ENCODE measurements around the gene VTI1A.

The VTI1A gene

DNA sequence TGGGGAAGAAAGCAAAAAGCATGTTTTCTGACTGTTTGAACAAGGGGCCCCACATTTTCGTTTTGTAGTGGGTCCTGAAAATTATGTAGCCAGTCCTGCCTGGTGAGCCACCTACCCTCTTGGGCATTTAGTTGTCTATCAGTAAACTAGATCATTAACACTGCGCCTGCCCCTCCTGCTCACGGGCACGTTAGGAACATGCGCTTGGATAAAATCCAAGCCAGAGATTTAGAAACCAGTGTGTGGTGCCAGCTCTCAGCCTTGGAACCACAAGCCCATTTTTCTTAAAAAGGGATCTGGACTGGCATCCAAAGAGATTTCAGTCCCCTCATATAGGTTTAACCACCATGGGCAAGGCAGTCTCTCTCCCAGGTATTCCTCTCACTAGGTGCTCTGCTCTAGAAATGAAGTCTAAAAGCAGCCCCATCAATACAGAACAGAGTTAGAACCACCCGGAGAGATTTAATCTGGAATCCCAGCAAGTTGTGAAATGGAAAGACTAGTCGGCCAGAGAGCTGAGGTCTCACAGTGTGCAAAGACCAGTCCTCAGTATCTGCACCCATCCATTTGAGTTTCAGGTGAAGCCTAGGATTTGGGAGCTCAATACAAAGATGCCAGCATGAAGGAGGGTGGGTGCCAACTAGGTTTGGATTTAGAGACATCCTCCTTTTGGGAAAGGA, 379.1 kb downstream of the VTI1A start:
- Mint-ChIP-seq H3K4me1 (ENCODE audit: low read depth) (no peaks in the 10 kb centered on the region), H3K27me3 (ENCODE audit: low read depth) (no peaks in the 10 kb centered on the region), H3K36me3 (ENCODE audit: low read depth) (no peaks in the 10 kb centered on the region), H3K4me3 (no peak overlapping the region), H3K27ac (no peak overlapping the region), H3K9me3 (no peaks in the 10 kb centered on the region)

DNA sequence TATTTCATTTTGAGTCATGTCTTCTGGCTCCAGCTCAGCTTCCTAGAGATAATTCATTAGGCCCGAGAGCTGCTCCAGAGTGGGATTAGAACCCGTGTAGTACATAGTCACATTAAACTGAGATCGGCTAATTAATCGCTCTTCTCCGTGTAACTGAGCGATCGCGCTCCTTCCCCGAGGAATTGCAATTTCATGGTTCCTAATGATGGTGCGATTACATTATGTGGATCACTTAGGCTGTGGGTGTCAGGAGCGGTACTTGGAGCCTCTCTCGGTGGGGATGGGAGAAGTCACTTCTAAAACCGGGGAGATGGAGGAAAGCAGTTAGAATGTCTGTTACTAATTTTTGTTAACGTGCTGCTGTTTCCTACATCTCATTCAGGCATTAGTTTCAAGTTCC, 380.1 kb downstream of the VTI1A start:
- Mint-ChIP-seq H3K36me3 (ENCODE audit: low read depth) (no peaks in the 10 kb centered on the region), H3K4me3 (no peak overlapping the region), H3K27ac (no peak overlapping the region), H3K9me3 (no peaks in the 10 kb centered on the region), H3K27me3 (ENCODE audit: low read depth) (no peaks in the 10 kb centered on the region), H3K4me1 (ENCODE audit: low read depth) (no peaks in the 10 kb centered on the region)

GRCh38 chr10:112827951-112828350, 380.9 kb downstream of the VTI1A start:
- H3K27me3 Mint-ChIP-seq (ENCODE audit: low read depth), result no peaks in the 10 kb centered on the region
- no peaks in the 10 kb centered on the region for H3K9me3 Mint-ChIP-seq
- no peaks in the 10 kb centered on the region for H3K4me1 Mint-ChIP-seq (ENCODE audit: low read depth)
- no peaks in the 10 kb centered on the region for H3K36me3 Mint-ChIP-seq (ENCODE audit: low read depth)
- no peak overlapping the region for H3K27ac Mint-ChIP-seq
- no peak overlapping the region for H3K4me3 Mint-ChIP-seq

GRCh38 chr10:112831859-112832258, 384.8 kb downstream of the VTI1A start:
- Mint-ChIP-seq H3K27me3 (ENCODE audit: low read depth) (no peaks in the 10 kb centered on the region), H3K4me3 (no peak overlapping the region), H3K27ac (no peak overlapping the region), H3K4me1 (ENCODE audit: low read depth) (no peaks in the 10 kb centered on the region), H3K9me3 (no peaks in the 10 kb centered on the region), H3K36me3 (ENCODE audit: low read depth) (no peaks in the 10 kb centered on the region)

- no peaks in the 10 kb centered on the region for H3K27me3 Mint-ChIP-seq (ENCODE audit: low read depth)
- no peaks in the 10 kb centered on the region for H3K4me1 Mint-ChIP-seq (ENCODE audit: low read depth)
- no peaks in the 10 kb centered on the region for H3K36me3 Mint-ChIP-seq (ENCODE audit: low read depth)
- H3K27ac Mint-ChIP-seq, result no peak overlapping the region
- H3K4me3 Mint-ChIP-seq, result no peak overlapping the region
- H3K9me3 Mint-ChIP-seq, result no peaks in the 10 kb centered on the region
These were observed 385.4 kb downstream of the VTI1A start for GRCh38 chr10:112832361-112832878.

- Mint-ChIP-seq H3K27me3 (ENCODE audit: low read depth) (no peaks in the 10 kb centered on the region), H3K4me3 (no peak overlapping the region), H3K27ac (no peak overlapping the region), H3K36me3 (ENCODE audit: low read depth) (no peaks in the 10 kb centered on the region), H3K9me3 (no peaks in the 10 kb centered on the region), H3K4me1 (ENCODE audit: low read depth) (no peaks in the 10 kb centered on the region)
These were observed 385.9 kb downstream of the VTI1A start for GRCh38 chr10:112832959-112833358.

- Mint-ChIP-seq H3K27me3 (ENCODE audit: low read depth) (no peaks in the 10 kb centered on the region), H3K4me1 (ENCODE audit: low read depth) (no peaks in the 10 kb centered on the region), H3K36me3 (ENCODE audit: low read depth) (no peaks in the 10 kb centered on the region), H3K9me3 (no peaks in the 10 kb centered on the region), H3K27ac (no peak overlapping the region), H3K4me3 (no peak overlapping the region)
These were observed 387.8 kb downstream of the VTI1A start for GRCh38 chr10:112834751-112835181.

DNA sequence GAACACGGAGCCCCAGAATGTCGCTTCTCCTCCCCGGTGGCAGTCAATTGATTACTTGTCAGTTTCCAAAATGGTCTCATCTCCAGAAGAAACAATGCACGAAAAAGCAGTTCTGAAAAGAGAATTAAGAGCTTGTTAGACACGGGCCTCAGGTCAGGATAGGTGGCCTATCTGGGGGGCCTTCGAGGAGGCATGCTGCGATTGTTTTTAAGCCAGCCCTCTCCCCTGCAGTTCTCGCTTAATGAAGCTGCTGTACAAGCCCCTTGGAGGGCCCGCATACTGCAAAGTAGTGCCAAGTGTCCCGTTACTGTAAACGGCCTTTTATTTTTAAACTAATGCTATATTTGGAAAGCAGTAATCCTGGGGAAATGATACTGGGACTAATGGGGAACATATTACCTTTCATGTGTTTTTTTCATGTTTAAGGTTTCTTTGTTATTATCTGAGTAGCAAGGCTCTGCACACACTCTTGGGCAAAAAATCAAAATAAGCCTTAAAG, 388.3 kb downstream of the VTI1A start:
- Mint-ChIP-seq H3K4me1 (ENCODE audit: low read depth) (no peaks in the 10 kb centered on the region), H3K27ac (no peak overlapping the region), H3K4me3 (no peak overlapping the region), H3K27me3 (ENCODE audit: low read depth) (no peaks in the 10 kb centered on the region), H3K9me3 (no peaks in the 10 kb centered on the region), H3K36me3 (ENCODE audit: low read depth) (no peaks in the 10 kb centered on the region)

GRCh38 chr10:112835944-112836451, 389.0 kb downstream of the VTI1A start:
- Mint-ChIP-seq H3K27ac (no peak overlapping the region), H3K36me3 (ENCODE audit: low read depth) (no peaks in the 10 kb centered on the region), H3K4me3 (no peak overlapping the region), H3K27me3 (ENCODE audit: low read depth) (no peaks in the 10 kb centered on the region), H3K9me3 (no peaks in the 10 kb centered on the region), H3K4me1 (ENCODE audit: low read depth) (no peaks in the 10 kb centered on the region)

DNA sequence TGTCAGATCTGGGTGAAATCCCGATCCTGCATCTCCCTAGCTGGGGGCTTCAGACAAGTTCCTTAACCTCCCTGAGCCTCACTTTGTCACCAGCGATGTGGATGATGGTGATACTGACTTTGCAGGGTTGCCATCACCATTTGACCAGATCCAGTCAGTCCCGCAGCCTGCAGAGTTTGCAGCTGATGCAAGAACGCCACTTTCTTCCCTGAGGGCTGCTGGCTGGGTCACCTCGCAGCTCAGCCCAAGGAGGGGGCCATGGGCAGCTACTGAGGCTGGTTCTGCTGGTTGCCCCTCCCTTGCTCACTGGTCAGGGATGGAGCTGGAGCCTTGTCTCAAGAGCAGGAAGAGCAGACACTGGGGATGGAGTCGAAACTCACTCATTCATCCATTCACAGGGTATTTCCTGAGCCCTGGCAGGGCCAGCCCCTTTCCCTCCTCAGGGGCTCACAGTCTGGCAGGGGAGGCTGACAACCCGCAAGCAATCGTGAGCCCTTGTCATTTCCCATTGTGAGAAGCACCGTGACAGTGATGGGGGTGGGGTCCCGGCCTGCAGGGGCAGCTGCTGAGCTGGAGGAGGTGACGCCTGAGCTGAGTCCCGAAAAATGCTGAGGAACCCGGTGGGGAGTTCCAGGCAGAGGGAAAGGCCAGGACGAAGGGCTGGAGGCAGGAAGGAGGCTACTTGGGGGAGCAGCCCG, 391.9 kb downstream of the VTI1A start:
- H3K9me3 Mint-ChIP-seq, result no peaks in the 10 kb centered on the region
- no peaks in the 10 kb centered on the region for H3K36me3 Mint-ChIP-seq (ENCODE audit: low read depth)
- no peak overlapping the region for H3K4me3 Mint-ChIP-seq
- no peak overlapping the region for H3K27ac Mint-ChIP-seq
- no peaks in the 10 kb centered on the region for H3K27me3 Mint-ChIP-seq (ENCODE audit: low read depth)
- H3K4me1 Mint-ChIP-seq (ENCODE audit: low read depth), result no peaks in the 10 kb centered on the region

- Mint-ChIP-seq H3K27me3 (ENCODE audit: low read depth) (no peaks in the 10 kb centered on the region), H3K4me1 (ENCODE audit: low read depth) (no peaks in the 10 kb centered on the region), H3K36me3 (ENCODE audit: low read depth) (no peaks in the 10 kb centered on the region), H3K27ac (no peak overlapping the region), H3K4me3 (no peak overlapping the region), H3K9me3 (no peaks in the 10 kb centered on the region)
These were observed 393.1 kb downstream of the VTI1A start for GRCh38 chr10:112839928-112840654.

DNA sequence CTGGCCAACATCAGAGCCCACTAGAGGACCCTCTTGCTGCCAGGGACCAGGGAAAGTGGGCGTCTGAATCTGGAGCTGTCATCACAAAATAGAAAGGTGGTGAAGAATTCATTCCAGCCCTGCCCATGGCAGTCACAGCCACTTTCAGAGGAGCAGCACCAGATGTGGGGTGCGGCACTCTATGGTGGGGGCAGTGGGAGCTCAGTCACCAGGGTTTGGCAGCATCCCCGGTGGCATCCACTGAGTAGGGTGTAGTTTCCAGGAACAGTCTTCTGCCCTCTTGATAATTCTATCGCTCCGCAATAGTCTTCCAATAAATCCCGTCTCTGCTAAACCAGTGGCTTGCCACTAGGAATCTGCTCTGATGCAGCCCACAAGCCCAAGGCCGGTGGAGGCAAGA, 394.5 kb downstream of the VTI1A start:
- Mint-ChIP-seq H3K36me3 (ENCODE audit: low read depth) (no peaks in the 10 kb centered on the region), H3K4me1 (ENCODE audit: low read depth) (no peaks in the 10 kb centered on the region), H3K27ac (no peak overlapping the region), H3K27me3 (ENCODE audit: low read depth) (no peaks in the 10 kb centered on the region), H3K4me3 (no peak overlapping the region), H3K9me3 (peaks cover 4% of the 10 kb centered on the region)

GRCh38 chr10:112842832-112843360, 395.9 kb downstream of the VTI1A start:
- Mint-ChIP-seq H3K4me1 (ENCODE audit: low read depth) (no peaks in the 10 kb centered on the region), H3K9me3 (peaks cover 14% of the 10 kb centered on the region), H3K27me3 (ENCODE audit: low read depth) (no peaks in the 10 kb centered on the region), H3K27ac (no peak overlapping the region), H3K4me3 (no peak overlapping the region), H3K36me3 (ENCODE audit: low read depth) (peaks cover 3% of the 10 kb centered on the region)

GRCh38 chr10:112843623-112844022, 396.6 kb downstream of the VTI1A start:
- no peaks in the 10 kb centered on the region for H3K4me1 Mint-ChIP-seq (ENCODE audit: low read depth)

More at GRCh38 chr10:112843623-112844022, 396.6 kb downstream of the VTI1A start:
- no peaks in the 10 kb centered on the region for H3K27me3 Mint-ChIP-seq (ENCODE audit: low read depth)
- H3K36me3 Mint-ChIP-seq (ENCODE audit: low read depth), result peaks cover 3% of the 10 kb centered on the region
- H3K4me3 Mint-ChIP-seq, result no peak overlapping the region
- H3K9me3 Mint-ChIP-seq, result peaks cover 21% of the 10 kb centered on the region
- H3K27ac Mint-ChIP-seq, result no peak overlapping the region

All from T-helper 1 cell treated with Interleukin-12 subunit alpha and Interleukin-12 subunit beta and Interleukin-4 antibody, amounts not matched to agents 30 μg/mL and 1 μg/mL, for 36 hours (primary cell).